HG03575 (cell line): ENCODE data around the gene PTPRD.

Source experiments
- ATAC-seq: cut with Tn5 transposase; IDR thresholded peaks from one replicate; pipeline ENCODE4 v1.9.1; 2021; ENCODE audit not compliant: unreplicated experiment, insufficient number of reproducible peaks, low FRiP score; ENCODE audit errors: extremely low read depth

PTPRD gene

GRCh38 chr9:8860925-8861324 is 1751.9 kb downstream of the PTPRD start:
- no peak for ATAC-seq

GRCh38 chr9:8860086-8860485 is 1752.7 kb downstream of the PTPRD start:
- no peak for ATAC-seq

GRCh38 chr9:8859416-8859815 is 1753.4 kb downstream of the PTPRD start:
- no peak for ATAC-seq

GRCh38 chr9:8858596-8859161 is 1754.1 kb downstream of the PTPRD start:
- ATAC-seq: no peak

- no peak for ATAC-seq
Observed at GRCh38 chr9:8857926-8858595, 1754.7 kb downstream of the PTPRD start.

- no peak for ATAC-seq
Observed at GRCh38 chr9:8857068-8857925, 1755.5 kb downstream of the PTPRD start.

- no peak for ATAC-seq
Observed at GRCh38 chr9:8856396-8857067, 1756.3 kb downstream of the PTPRD start.

GRCh38 chr9:8855046-8855445 is 1757.8 kb downstream of the PTPRD start:
- ATAC-seq: no peak

GRCh38 chr9:8852301-8852864 is 1760.4 kb downstream of the PTPRD start:
- ATAC-seq: no peak

- ATAC-seq: no peak
Observed at GRCh38 chr9:8850914-8851313, 1761.9 kb downstream of the PTPRD start.

- ATAC-seq: no peak
Observed at GRCh38 chr9:8845808-8846207, 1767.0 kb downstream of the PTPRD start.

GRCh38 chr9:8845376-8845775 is 1767.4 kb downstream of the PTPRD start:
- ATAC-seq: no peak

- ATAC-seq: no peak
Observed at GRCh38 chr9:8844549-8844948, 1768.3 kb downstream of the PTPRD start.

GRCh38 chr9:8842402-8843193 is 1770.2 kb downstream of the PTPRD start:
- ATAC-seq: no peak

- ATAC-seq: no peak
Observed at GRCh38 chr9:8838136-8838535, 1774.7 kb downstream of the PTPRD start.

GRCh38 chr9:8835291-8835690 is 1777.5 kb downstream of the PTPRD start:
- ATAC-seq: no peak

- no peak for ATAC-seq
Observed at GRCh38 chr9:8832955-8833354, 1779.8 kb downstream of the PTPRD start.

GRCh38 chr9:8832386-8832785 is 1780.4 kb downstream of the PTPRD start:
- ATAC-seq: no peak

- no peak for ATAC-seq
Observed at GRCh38 chr9:8831568-8831967, 1781.2 kb downstream of the PTPRD start.
